SHP77 treated with DMSO at 0.1 percent for 48 hours (cell line): Measurements from ENCODE around the gene RUNDC3A.

Experiments
- DNase-seq: peaks from one replicate; lab custom pipeline; 2025; lab: John Stamatoyannopoulos, UW

The RUNDC3A gene

DNA sequence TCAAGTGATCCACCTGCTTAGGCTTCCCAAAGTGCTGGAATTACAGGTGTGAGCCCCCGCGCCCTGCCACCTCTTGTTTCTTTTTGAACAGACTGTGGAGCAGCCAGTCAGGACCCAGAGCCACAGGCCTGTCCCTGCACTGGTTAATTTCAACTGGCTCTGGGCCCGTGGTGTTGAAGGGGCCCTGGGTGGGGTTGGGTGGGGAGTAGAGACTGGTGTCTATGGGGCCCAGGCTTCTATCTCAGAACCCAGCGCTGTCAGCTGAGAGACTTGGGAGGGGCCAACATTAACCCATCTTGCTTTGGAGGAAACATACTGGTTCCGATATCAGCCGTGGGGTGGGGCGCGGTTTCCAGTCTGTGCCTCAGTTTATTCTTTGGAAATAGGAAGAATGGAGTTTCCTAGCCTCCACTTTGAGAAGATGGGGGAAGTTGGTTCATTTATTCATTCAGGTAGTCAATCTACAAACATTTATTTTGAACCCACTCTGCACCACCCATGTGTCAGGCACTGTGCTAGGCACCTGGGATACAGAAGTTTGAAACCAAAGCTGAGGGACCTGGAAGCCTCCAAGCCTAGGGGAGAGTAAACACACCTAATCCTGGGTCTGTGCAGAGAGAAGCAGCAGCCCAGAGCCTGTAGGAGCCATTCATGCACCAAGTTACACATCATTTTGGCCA is 24.9 kb upstream of the RUNDC3A start:
- no peak for DNase-seq

DNA sequence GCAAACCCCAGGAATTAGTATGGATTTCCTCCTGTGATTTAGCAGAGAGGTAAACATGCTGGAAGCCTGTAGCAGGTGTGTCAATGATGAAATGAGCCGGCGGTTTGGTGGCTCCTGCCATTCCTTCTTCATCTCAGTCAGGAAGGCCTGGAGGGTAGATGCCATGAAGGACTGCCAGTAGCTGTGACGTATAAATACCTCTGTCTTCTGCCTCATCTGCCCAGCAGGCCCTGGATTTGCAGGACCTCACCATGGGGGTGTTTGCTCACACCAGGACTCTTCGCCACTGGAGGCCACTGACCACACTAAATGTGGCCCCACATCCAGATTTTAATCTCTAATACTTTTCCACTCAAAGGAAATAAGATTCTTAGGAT is 24.4 kb upstream of the RUNDC3A start:
- no peak for DNase-seq

DNA sequence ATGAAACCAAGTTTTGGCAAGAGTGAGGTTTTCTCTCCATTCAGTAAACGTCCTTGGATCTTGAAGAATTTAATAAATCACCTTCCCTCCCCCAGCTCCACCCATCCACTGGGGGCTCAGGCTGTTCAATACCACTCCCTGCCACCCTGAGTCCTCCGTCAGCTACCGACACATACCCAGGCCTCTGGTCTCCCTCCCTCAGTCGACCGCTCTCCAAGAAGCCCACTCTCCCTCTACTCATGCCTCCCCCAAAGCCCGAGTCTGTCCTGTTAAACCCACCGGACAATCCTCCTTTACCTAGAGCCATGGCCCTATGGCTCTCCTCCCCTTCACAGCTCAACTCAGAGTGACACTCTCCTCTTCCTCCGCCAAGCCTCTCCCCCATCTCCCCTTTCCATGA is 20.8 kb upstream of the RUNDC3A start:
- no peak for DNase-seq

- DNase-seq = no peak
Measured at GRCh38 chr17:44293509-44294226, 14.7 kb upstream of the RUNDC3A start.

DNA sequence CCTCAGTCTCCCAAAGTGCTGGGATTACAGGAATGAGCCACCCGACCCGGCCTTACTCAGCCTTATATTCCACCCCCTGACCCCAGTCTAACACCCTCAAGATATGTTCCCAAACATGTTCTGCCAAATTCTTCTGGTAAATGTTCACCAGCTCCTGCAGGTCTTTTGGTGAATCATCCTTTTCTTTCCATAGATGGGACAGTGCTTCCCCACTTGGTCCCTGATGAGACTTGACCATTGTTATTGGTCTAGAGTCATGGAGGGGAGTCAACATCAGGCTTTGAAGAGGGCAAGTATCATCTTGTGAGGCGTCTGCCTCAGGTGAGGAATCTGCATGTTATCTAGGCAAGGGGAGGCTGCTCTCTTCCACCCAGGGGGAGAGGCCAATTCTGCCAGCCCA is 10.4 kb upstream of the RUNDC3A start:
- no peak for DNase-seq

DNA sequence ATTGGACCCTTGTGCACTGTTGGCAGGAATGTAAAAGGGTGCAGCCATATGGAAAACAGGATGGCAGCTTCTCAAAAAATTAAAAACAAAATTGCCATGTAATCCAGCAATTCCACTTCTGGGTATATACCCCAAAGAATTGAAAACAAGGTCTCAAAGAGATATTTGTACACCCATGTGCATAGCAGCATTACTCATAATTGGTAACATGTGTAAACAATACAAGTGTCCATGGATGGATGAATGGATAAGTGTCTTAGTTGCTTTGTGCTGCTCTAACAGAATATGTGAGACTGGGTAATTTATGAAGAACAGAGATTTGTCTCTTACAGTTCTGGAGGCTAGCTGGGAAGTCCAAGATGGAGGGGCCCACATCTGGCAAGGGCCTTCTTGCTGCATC is 3.8 kb upstream of the RUNDC3A start:
- DNase-seq = no peak

DNA sequence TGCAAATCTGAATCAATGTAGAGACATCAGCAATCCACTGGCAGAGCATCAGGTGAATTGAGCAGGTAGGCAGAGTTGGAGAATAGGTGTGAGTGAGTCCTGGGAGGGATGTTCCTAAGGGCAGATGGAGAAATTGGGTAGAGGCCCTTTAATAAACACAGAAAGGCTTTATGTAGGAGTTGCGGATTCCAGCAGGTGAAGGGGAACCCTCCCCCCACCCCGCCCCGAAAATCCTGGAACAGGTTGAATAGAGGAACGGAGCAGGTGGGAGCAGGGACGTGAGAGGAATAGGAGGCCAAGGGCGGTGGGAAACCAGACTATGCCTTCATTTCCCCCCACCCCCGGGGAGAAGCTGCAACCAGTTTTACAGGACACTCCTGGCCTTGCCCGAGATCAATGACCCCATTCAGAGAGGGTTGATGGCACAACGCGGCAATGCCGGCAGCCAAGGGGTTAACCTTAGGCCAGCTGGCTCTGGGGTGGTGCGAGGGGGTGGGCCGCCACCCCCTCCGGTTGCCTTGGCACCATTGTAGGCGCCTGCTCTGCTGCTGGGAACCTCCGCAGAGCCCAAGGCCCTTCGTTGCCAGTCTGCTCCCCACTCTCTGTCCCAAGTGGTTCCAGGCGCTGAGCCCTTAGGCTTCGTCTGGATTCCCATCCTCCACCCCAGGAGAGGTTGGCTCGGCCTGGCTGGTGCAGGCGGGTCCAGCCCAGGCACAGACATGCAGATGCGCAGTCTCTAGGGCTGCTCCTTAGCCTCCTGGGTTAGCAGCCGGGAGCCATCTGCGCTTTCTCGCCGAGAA is 814 bp upstream of the RUNDC3A start:
- DNase-seq = peak; percentile 23

- DNase-seq = peak; percentile 13
Measured at GRCh38 chr17:44308865-44309264, 464 bp downstream of the RUNDC3A start.

DNA sequence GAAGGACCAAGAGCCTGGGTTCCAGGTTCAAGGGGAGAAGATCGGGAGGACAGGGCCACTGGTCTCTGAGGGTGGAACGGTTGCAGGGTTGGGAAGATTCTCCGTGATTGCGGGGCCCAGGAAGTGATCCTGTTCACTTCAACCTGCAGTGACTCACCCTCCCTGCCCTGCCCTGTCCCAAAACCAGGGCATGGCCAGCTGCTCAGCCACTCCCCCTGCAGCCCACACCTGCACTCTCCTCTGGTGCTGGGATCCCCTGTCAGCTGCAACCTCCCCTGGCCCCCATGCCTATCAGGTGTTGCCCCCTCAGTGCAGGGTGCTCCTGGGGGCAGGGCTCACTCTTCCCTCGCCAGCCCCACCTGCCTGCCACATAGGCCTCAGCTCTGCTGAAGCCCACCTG is 1.1 kb downstream of the RUNDC3A start:
- DNase-seq = peak; percentile 12

- no peak for DNase-seq
Measured at GRCh38 chr17:44310188-44310587, 1.8 kb downstream of the RUNDC3A start.

GRCh38 chr17:44310609-44311376 is 2.4 kb downstream of the RUNDC3A start:
- DNase-seq = no peak

DNA sequence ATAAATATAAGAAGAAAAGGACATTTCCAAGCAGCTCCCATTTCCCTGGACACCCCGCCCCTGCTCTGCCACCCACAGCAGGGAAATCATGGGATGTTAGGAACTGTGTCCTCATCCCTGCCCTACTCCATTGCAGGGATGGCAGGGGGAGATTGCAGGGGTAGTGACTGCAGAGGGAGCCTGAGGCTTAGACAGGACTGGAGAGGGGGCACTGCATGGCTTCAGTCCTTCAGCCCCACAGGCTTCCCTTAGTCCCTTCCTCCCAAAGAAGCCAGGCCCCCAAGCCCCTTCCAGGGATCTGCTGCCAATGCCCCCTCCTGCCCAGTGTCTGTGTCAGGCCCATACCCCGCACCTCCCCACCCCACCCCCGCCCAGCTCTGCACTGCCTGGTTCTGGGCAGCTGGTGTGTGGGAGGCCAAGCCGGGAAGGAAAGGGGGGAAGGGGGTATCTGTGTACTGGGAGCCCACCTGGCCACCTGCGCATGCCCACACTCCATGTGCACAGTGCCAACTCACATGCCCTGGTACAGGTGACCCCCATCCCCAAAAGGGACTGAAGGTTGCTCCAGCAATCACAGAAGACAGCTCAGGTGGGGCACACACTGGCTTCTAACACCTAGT is 3.3 kb downstream of the RUNDC3A start:
- no peak for DNase-seq

- no peak for DNase-seq
Measured at GRCh38 chr17:44312396-44313104, 4.1 kb downstream of the RUNDC3A start.

GRCh38 chr17:44314031-44314430 is 5.6 kb downstream of the RUNDC3A start:
- no peak for DNase-seq

DNA sequence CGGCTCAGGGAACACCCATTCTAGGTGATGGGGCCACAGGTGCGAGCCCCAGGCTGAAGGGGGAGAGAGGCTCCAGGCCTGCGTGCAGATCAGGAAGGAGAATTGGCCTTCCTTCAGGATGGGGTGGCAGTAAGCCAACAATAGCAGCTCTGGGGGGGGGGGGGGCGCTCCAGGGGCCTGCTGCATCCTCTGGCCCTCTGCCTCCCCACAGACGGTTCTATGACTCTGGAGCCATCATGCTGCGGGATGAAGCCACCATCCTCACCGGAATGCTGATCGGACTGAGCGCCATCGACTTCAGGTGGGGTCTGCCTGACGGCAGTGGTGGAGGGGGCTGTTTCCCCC is 6.1 kb downstream of the RUNDC3A start:
- no peak for DNase-seq

- no peak for DNase-seq
Measured at GRCh38 chr17:44314869-44315661, 6.7 kb downstream of the RUNDC3A start.

DNA sequence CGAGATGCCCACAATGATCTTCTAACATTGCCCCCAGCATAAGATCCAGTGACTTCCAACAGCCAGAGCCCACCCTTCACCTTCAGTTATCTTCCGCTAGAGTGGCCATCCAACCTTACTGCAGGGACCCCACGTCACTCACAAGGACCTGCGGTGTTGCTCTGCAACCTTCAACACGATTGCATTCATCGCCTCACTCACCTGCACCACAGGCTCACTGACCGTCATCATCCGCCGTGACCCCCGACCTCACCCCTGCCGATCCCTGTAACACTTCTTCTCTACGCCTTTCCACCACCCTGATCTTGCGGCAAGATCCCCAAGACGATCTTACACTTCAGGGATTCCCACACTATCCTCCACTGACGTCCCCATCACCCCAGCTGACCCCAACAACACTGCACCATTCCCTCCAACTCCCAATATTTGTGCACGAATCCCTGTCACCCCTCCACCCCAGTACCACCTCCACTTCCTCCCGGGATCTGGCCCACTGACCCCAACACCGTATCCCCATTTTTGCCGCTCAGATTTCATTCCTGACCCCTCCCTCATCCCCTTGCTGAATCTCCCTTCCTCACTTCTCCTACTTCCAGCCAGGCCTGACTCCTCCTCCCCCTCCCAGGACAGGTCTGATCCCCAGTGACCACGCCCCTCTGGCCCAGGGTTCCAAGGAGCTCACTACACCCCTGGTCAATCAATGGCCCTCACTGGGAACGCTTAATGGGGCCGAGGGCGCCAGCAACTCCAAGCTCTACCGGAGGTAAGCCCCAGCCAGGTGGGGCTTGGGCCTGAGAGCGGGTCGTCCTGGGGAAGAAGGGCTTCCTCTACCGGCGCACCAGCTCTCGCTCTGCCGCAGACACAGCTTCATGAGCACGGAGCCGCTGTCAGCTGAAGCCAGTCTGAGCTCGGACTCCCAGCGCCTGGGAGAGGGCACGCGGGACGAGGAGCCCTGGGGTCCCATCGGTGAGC is 7.6 kb downstream of the RUNDC3A start:
- no peak for DNase-seq

- no peak for DNase-seq
Measured at GRCh38 chr17:44317545-44317944, 9.1 kb downstream of the RUNDC3A start.
